Midbrain (tissue), 1 donor: ENCODE results near the gene PLN.
A peak's percentile ranks its signal among the peaks of the same experiment; 100 is the strongest.

Experiments
- DNase-seq: peaks from one replicate; lab custom pipeline; 2025; lab: John Stamatoyannopoulos, UW

PLN gene

DNA sequence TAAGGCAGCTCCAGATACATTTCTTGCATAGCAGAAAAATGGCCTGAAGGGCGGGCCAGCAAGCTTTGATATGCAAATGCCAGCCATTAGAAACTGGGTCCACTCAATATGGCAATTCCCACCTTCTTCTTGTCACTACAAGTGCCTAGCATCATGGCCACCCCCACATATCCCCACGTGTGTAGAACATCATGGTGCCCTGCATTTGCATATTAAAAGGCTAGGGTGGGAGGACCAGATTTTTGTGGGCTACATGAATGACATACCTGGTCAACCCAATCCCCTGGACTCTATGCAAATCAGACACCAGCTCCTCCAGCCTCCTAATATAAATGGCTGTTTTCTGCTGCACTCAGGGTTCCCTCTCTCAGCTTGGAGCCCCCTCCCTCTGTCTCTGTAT lies 31.7 kb downstream of the PLN start:
- DNase-seq: no peak

DNA sequence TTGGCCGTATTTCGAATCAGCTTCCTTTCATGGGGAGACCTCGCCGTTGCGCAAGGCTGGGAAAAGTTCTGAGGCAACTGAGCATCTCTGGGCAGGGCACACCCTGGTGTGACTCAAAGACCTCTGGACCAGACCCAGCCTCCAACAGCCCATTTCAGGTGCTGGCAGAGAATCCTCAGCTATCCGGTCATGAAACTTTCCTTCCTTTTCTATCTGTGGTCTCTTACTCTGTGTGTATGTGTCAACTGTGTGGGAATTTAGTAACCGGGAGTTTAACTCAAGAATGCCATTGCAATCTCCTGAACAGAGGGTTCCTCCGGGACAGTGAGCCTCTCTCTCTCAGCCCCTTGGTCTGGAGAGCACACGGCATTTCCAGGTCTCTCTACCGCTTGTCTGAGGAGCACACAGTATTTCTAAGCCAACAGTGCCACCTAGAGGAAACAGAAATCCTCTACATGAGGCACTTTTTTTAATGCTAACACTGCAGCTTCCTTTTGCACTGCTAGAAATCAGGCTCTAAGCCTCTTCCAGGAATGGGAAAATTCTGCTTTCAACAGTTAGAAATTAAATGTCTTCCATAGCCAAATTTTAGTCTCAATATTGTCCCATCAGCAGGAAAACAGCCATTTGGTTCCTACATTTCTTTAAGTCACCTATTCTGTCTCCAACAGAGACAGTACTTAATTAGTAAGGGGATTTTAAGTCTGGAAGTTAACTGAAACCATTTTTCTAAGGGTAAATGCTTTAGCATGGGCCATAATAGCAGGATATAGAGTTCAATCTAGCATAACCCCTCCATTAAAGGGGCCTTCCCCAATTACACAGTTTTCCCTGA lies 32.7 kb downstream of the PLN start:
- DNase-seq: peak; percentile 87

DNA sequence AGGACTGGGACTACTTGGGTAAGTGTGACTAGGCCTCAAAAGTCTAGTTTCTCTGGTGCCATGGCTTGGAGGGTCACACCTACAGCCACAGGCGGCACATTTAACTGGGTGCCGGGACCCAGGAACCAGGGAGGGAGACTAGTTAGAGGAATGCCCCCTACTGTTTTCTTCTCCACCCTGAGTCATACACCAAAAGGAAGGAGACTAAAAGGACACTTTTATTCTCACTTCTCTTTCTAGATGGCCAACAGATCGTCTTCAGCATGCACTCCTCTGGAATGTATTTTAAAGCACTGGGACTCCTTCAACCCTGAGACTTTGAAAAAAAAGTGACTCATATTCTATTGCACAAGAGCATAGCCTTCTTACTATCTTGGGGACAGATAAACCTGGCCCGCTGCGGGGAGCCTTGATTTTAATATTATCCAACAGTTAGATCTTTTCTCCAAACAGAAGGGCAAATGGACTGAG lies 33.4 kb downstream of the PLN start:
- DNase-seq: no peak

DNA sequence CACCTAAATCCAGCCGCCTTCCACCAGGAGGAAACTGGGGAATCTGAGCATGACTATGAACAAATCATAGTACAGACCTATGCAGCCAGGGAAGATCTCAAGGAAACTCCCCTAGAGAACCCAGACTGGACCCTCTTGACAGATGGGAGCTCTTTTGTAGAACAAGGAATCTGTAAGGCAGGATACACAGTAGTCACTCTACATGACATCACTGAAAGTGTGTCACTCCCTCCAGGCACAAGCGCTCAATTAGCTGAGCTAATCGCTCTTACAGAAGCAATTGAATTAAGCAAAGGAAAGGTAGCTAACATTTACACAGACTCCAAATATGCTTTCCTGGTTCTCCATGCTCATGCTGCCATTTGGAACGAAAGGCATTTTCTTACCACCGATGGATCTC lies 36.8 kb downstream of the PLN start:
- DNase-seq: no peak

DNA sequence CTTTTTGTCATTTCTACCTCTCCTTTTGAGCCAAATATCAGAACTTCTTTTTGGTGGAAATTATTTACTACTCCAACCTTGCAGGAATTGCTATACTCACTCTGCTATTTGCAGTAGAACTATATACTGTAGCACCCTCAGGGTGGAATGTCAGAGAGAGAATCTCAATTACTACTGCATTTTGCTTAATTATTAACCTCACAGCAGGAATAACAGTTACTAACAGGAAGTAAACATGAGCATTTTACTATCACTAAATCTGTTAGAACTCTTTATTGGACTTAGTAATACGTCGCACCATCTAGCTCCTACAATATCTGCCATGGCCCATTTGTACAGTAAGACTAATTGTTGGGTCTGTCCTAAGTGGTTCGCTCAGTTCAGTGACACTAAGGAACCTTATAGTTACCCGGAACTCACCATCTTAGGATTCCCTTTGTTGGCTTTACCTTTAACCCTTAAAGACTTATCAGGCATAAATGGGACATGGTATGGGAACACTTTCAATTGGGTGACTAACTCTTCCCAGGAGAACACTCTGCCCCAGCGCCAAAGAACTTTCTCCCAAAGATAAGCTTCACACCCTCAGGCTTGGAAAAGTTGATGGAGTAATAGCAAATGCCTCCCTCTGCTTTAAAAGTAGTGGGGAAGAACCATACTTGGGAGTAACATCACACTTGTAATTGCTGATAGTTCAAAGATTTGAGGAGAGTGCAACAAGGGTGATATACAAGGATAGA lies 38.8 kb downstream of the PLN start:
- no peak for DNase-seq

DNA sequence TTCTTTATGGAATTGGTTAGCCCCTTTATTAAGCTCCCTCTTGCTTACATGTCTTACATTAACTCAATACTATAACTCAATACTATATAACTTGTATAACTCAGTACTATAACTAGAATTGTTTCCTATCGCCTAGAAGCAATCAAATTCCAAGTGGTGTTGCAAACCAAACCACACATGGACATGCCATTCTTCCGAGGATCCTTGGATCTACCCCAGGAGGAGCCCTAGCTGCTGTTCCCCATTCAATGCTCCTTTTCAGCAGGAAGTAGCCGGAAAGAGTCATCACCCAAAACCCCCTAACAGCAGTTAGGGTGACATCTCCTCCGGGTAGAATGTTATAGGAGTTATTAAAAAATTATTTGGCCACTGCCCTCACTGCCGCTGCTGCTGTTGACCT lies 40.5 kb downstream of the PLN start:
- no peak for DNase-seq

DNA sequence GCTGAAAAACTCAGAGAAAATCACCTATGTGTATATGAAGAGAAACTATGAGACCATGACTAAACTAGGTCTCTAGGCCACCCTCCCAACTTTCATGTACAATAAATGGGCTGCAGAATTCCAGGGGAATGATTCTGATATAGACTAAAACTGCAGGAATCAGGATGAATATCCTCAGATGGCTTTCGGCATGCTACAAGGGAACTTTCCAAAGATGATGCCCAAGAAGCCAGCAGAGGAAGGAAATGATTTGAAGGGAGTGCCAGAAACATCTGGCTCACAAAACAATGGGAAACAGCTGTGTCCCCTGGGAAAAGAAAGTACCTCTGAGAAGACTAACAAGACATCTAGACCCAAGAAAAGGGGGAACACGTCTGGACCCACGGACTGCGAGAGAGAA lies 41.1 kb downstream of the PLN start:
- DNase-seq: no peak

DNA sequence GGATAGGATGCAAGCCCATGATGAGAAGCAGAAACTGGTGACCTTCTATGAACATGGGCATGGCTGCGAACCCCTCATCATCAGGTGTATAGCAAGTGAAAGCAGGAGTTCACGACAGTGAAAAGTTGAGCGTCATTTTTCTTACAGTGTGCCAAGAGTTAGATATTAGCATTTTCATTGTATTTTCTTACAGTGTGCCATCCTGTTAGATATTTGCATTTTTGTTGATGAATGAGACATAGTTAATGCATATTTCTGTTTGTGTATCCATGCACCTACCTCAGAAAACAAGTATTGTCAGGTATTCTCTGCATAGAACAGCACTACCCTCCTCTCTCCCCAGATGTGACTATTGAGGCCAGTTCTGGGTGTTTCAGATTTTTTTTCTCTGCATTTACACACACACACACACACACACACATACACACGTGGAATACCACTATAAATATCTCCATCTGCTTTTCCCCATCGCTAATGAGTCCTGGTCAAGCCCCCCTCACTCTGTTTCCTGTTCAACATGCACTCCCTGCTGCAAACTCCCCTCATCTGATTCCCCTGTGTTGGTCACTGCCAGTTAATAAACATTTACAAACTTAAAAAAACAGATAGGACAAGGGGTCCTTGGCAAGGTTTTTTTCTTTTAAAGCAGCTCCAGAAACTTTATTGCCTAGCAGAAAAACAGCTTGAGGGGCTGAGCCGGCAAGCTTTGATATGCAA lies 41.7 kb downstream of the PLN start:
- DNase-seq: no peak

DNA sequence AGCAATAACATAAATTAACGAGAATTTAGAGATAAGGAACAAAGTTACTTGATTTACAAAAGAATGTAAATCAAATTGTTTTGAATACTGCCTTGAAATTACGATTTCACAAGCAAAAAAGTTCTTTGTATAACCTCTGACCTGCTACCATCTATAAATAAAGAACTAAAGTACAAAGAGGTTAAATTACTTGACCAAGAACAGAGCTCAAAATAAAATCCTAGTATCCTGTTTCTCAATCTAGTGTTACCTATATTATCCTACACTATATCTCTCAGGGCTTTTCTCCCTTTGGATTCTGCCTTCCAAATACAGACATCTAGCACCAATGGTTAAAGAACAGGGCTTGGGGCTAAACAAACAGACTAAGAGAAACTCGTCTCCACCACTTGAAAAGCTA lies 43.8 kb downstream of the PLN start:
- DNase-seq: no peak

DNA sequence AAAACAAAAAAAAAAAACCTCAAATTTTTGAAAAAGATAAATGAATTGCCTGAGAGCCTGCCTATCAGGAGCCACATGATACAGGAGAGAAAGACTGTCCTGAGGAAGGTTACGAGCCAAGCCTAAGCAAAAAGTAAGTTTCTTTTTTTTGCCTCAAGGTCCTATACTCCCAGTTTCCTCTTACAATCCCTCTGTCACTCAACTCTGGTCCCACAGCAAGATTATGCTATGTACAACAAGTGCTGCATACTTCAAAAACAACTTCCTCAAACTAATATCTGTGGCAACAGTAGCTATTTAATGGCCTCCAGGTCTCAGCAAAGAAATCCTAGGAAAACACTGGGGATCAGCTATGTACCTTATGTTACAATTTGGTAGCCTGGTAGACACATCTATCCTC lies 46.8 kb downstream of the PLN start:
- no peak for DNase-seq

DNA sequence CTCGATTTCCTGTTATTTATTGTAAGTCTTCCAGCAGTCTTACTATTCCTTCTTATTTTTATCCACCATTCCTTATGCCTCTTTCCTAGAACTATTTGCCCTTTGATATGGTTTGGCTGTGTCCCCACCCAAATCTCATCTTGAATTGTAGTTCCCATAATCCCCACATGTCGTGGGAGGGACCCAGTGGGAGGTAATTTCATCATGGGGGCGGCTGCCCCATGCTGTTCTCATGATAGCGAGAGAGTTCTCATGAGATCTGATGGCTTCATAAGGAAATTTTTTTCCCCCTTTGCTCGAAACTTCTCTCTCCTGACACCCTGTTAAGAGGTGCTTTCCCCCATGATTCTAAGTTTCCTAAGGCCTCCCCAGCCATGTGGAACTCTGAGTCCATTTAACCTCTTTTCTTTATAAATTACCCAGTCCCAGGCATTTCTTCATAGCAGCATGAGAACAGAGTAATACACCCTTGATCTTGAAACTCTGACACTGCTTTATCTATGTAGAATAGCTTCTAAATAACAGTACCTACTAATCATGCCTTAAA lies 48.8 kb downstream of the PLN start:
- DNase-seq: no peak

DNA sequence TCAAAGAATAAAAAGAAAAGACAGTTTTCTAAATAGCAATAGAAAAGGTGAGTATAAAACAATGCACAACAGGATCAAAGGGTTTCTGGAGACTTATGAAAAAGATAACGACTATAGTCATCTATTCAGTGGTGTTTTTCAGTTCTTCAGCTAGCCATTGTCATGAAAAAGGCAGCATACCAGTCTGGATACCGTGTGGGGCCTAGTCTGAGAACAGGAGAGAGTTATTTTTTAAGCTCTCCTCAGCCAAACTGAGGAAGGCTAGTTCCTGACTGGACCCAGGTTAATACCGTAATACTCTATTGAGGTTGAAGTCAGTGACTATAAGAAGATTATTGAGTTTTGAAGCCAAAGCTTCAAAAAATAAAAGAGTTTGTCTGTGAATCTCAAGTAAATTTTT lies 49.5 kb downstream of the PLN start:
- DNase-seq: no peak

DNA sequence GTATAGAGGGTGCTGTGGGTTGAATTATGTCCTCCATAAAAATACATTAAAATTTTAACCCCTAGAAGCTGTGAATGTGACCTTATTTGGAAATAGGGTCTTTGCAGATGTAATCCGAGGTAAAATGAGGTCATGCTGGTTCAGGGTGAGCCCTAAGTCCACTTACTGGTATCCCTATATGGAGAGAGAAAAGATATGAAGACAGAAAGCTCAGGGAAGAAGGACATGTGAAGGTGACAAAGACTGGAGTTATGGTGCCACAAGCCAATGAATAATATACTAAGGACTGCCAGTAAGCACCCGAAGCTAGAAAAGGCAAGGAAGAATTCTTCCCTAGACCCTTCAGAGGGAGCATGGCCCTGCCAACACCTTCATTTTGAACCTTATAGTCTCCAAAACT lies 50.2 kb downstream of the PLN start:
- DNase-seq: no peak

DNA sequence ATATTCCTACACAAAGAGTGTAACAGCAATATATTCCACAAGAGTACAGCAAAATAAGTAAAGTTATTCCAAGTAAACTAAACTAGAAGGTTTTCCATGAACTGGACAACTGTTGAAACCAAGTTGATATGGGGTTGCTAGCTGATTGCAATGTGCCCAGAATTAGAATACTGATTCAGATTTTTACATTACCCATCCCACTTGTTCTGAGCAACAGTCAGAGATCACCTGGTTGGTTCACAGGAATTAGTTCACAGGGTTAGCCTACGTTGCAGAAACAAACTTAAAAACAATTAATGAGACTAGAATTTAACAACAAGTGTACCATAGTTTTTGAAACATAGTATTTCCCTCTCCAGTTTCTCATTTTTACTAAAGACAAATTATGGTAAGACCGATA lies 54.2 kb downstream of the PLN start:
- no peak for DNase-seq

DNA sequence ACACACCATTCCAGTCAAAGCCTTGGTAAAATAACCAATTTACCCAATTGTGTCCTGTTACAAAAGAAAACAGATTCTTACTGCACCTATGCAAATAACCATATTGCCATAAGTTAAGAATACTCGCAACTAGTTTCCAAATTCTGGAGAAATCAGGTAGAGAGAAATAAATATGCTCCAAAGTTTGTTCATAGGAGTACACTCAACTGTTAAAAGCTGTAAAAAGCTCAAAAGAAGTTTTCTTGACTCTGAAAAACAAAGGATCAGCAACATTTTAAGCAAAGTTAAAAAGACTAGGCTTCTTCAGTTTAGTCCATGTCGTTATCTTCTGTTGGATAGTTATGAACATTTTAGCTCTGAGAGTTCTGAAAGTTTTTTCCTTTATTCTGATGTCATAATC lies 55.3 kb downstream of the PLN start:
- no peak for DNase-seq

DNA sequence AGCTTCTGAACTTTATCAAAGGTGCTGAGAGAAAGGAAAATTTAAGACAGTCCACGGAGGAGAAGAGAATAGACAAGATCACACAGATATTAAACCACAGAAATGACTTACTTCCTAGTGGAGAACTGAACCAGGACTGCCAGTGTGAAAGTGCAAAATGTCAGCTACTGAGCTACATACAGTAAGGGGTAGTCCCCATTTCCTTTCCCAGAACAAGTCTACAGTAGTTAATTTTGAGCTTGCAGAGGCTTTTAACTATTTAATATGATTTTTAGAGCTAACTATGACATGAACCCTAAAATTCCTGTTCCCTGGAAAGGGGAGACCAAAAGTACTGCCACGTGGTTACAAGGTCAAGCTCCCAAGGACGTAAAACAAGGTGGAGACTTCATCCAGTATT lies 58.2 kb downstream of the PLN start:
- no peak for DNase-seq

DNA sequence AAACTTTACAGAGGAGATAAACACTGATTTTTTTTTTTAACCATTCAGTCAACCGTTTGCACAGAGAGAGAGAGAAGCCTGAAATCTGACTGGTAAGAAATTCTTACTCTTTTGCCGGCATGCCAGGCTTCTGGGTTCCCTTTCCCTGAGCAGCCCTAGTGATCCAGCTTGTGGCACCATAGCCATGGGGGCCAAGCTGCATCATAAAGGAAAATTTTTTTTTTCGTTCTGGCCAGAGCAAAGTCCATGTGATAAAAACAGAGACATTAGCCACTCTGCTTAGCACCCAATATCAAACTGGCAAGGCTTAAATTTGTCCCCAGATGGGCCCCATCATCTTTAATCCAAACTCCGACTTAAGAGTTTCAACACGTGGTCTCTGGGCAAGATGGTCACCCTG lies 58.8 kb downstream of the PLN start:
- DNase-seq: no peak
